Measurements from ENCODE around the gene SCNN1G. TPM values are rescaled to one million over a fixed set of nuclear protein-coding genes. Genes with fewer than 3 reads are reported as not detected.

Gene SCNN1G
- total and polyA plus RNA-seq, 4 donors = not detected

GRCh38 chr16:23137256-23137655 is 45.3 kb upstream of the SCNN1G start:
- H3K36me3 ChIP-seq (ENCODE audit: control insufficient read depth in 4 of 4, insufficient read depth in 3 of 4, low read depth in 1 of 4, low read length in 3 of 4) = peaks cover 0 to 5% (median 0%) of the 10 kb centered on the region in 4 donors
- TF ChIP-seq YY1 (IDR thresholded peaks at IDR 0.05) (no peak), FOXA2 (IDR thresholded peaks at IDR 0.05) (no peak), REST (IDR thresholded peaks at IDR 0.05) (no peak), SP1 (IDR thresholded peaks at IDR 0.05) (no peak), RAD21 (IDR thresholded peaks at IDR 0.05) (no peak), HNF4A (conservative IDR thresholded peaks at IDR 0.05) (no peak), HNF4G (IDR thresholded peaks at IDR 0.05) (no peak), ZBTB33 (IDR thresholded peaks at IDR 0.05) (no peak), RXRA (IDR thresholded peaks at IDR 0.05) (no peak), EGR1 (IDR thresholded peaks at IDR 0.05; ENCODE audit: low read depth in 2 of 2) (no peak), ATF3 (IDR thresholded peaks at IDR 0.05) (no peak), JUND (IDR thresholded peaks at IDR 0.05) (no peak), GABPA (IDR thresholded peaks at IDR 0.05 in 1 of 2, conservative IDR thresholded peaks at IDR 0.05 in 1 of 2) (no peak), FOXA1 (IDR thresholded peaks at IDR 0.05) (no peak), TAF1 (conservative IDR thresholded peaks at IDR 0.05) (no peak), CTCF (IDR thresholded peaks at IDR 0.05; ENCODE audit: low read depth, low read length, missing input control) (no peak), NR2F2 (IDR thresholded peaks at IDR 0.05) (no peak)
- DNase-seq (ENCODE audit: low spot score) = no peak
- H3K9ac ChIP-seq (ENCODE audit: low read depth in 1 of 2, low read length in 2 of 2) = no peak overlapping the region
- H3K9me3 ChIP-seq (ENCODE audit: control insufficient read depth in 4 of 4, low read length in 3 of 4) = peaks cover 3 to 17% (median 9%) of the 10 kb centered on the region in 4 donors
- H3K27me3 ChIP-seq (ENCODE audit: control insufficient read depth in 4 of 4, insufficient read depth in 4 of 4, low read length in 3 of 4) = no peaks in the 10 kb centered on the region
- H3K4me1 ChIP-seq (ENCODE audit: control insufficient read depth in 4 of 4, insufficient read depth in 4 of 4, low read length in 3 of 4) = peaks cover 0 to 15% (median 5%) of the 10 kb centered on the region in 4 donors
- 96% methylated on average over 2 of the region's 2 CpGs for WGBS
- no peak overlapping the region for H3K27ac ChIP-seq (ENCODE audit: low read depth in 1 of 2, low read length in 2 of 2)
- no peak overlapping the region for H3K4me3 ChIP-seq (ENCODE audit: low read depth in 1 of 3, low read length in 3 of 3)

GRCh38 chr16:23137818-23138217 is 44.7 kb upstream of the SCNN1G start:
- no peak for TF ChIP-seq RAD21 (IDR thresholded peaks at IDR 0.05)
- no peak for TF ChIP-seq HNF4G (IDR thresholded peaks at IDR 0.05)
- no peak for TF ChIP-seq ATF3 (IDR thresholded peaks at IDR 0.05)
- TF ChIP-seq FOXA2 (IDR thresholded peaks at IDR 0.05) = no peak
- TF ChIP-seq FOXA1 (IDR thresholded peaks at IDR 0.05) = no peak
- no peak for TF ChIP-seq NR2F2 (IDR thresholded peaks at IDR 0.05)
- 83% methylated on average over 5 of the region's 5 CpGs for WGBS
- peaks cover 0 to 14% (median 6%) of the 10 kb centered on the region in 4 donors for H3K4me1 ChIP-seq (ENCODE audit: control insufficient read depth in 4 of 4, insufficient read depth in 4 of 4, low read length in 3 of 4)
- H3K27me3 ChIP-seq (ENCODE audit: control insufficient read depth in 4 of 4, insufficient read depth in 4 of 4, low read length in 3 of 4) = no peaks in the 10 kb centered on the region
- no peak overlapping the region for H3K4me3 ChIP-seq (ENCODE audit: low read depth in 1 of 3, low read length in 3 of 3)
- H3K9ac ChIP-seq (ENCODE audit: low read depth in 1 of 2, low read length in 2 of 2) = no peak overlapping the region
- H3K27ac ChIP-seq (ENCODE audit: low read depth in 1 of 2, low read length in 2 of 2) = no peak overlapping the region
- peaks cover 3 to 17% (median 9%) of the 10 kb centered on the region in 4 donors for H3K9me3 ChIP-seq (ENCODE audit: control insufficient read depth in 4 of 4, low read length in 3 of 4)
- DNase-seq (ENCODE audit: low spot score) = no peak
- peaks cover 0 to 5% (median 0%) of the 10 kb centered on the region in 4 donors for H3K36me3 ChIP-seq (ENCODE audit: control insufficient read depth in 4 of 4, insufficient read depth in 3 of 4, low read depth in 1 of 4, low read length in 3 of 4)
